PFSK-1 (cell line): ENCODE results near the gene CDK19.

Experiments used
- POLR2AphosphoS5 ChIP-seq: IDR thresholded peaks from 2 replicates; pipeline ENCODE4 v1.6.1; 2012; ENCODE audit warnings: low read depth, mild to moderate bottlenecking, control low read depth, low read length, moderate library complexity
- SIN3A ChIP-seq: IDR thresholded peaks from 2 replicates; pipeline ENCODE4 v1.6.1; 2012; ENCODE audit warnings: mild to moderate bottlenecking, low read length, moderate library complexity, borderline replicate concordance; ENCODE audit not compliant: insufficient read depth
- TAF1 ChIP-seq: IDR thresholded peaks from 2 replicates; pipeline ENCODE4 v1.6.1; 2012; ENCODE audit warnings: low read length, control low read depth, borderline replicate concordance; ENCODE audit not compliant: insufficient read depth
- TF ChIP-seq, protein P1 (sequence below), 2 experiments: IDR thresholded peaks; 2 replicates each; pipeline versions ENCODE4 v1.6.1 to v1.8.0; 2011 to 2012; ENCODE audit warnings: low read depth in 2 of 2, low read length in 2 of 2, control low read depth in 1 of 2, inconsistent platforms in 1 of 2, mild to moderate bottlenecking in 1 of 2, moderate library complexity in 1 of 2; ENCODE audit not compliant: insufficient read depth in 1 of 2

DNA sequence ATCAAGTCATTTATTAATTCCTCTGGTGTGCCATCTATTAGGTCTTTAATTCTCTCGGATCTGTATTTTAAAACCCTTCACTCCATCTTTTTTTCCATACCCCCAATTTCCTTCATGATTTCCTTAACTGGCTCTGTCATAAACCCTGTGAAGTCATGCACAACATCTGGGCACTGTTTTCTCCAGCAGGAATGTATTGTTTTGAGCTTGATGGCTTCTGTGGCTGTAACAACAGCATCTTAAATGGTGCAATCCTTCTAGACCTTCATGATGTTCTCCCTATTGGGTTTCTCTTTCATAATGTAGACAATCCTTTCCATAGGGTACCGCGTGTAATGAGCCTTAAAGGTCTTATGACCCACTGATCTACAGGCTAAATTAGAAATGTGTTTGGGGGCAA is 29.0 kb downstream of the CDK19 start:
- TF ChIP-seq POLR2AphosphoS5 (no peak), SIN3A (no peak), TAF1 (no peak)
- TF ChIP-seq, protein P1, sequence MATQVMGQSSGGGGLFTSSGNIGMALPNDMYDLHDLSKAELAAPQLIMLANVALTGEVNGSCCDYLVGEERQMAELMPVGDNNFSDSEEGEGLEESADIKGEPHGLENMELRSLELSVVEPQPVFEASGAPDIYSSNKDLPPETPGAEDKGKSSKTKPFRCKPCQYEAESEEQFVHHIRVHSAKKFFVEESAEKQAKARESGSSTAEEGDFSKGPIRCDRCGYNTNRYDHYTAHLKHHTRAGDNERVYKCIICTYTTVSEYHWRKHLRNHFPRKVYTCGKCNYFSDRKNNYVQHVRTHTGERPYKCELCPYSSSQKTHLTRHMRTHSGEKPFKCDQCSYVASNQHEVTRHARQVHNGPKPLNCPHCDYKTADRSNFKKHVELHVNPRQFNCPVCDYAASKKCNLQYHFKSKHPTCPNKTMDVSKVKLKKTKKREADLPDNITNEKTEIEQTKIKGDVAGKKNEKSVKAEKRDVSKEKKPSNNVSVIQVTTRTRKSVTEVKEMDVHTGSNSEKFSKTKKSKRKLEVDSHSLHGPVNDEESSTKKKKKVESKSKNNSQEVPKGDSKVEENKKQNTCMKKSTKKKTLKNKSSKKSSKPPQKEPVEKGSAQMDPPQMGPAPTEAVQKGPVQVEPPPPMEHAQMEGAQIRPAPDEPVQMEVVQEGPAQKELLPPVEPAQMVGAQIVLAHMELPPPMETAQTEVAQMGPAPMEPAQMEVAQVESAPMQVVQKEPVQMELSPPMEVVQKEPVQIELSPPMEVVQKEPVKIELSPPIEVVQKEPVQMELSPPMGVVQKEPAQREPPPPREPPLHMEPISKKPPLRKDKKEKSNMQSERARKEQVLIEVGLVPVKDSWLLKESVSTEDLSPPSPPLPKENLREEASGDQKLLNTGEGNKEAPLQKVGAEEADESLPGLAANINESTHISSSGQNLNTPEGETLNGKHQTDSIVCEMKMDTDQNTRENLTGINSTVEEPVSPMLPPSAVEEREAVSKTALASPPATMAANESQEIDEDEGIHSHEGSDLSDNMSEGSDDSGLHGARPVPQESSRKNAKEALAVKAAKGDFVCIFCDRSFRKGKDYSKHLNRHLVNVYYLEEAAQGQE (IDR thresholded peaks at IDR 0.05; ENCODE audit: insufficient read depth in 1 of 2, low read depth in 2 of 2, low read length in 2 of 2) = no peak
